ENCODE data around the gene RIC1. TPM values are rescaled to one million over a fixed set of nuclear protein-coding genes. Genes with fewer than 3 reads are reported as not detected.

The RIC1 gene
- total RNA-seq, 1 experiment from 2014 or later: 25.5 TPM

DNA sequence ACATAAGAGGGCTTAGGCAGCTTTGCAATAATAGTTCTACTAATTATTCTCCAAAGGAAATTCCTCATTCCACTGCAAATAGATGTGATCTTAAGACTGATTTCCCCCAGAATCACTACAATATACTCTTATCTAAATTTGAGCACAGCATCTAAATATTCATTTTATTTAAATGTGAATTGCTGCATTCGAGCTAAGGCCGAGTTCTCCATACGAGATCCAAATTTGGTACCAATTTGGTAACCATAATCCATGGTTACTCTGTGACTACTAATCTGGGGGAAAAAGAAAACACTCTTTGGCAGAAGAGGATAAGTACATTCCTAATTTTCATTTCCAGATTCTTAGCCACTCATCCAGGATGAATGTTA lies 19.7 kb upstream of the RIC1 start:
- Histone ChIP-seq H4K20me1 (ENCODE audit: insufficient read depth) (no peaks in the 10 kb centered on the region), H3K4me3 (replicated peaks in 1 of 2; ENCODE audit: low read depth in 1 of 2, low read length in 2 of 2) (no peak overlapping the region), H3K9ac (ENCODE audit: low read length) (no peak overlapping the region), H3K36me3 (ENCODE audit: control insufficient read depth in 1 of 2, insufficient read depth in 2 of 2, low read length in 2 of 2) (no peaks in the 10 kb centered on the region), H3K27me3 (ENCODE audit: insufficient read depth, low read length) (no peaks in the 10 kb centered on the region), H3K4me1 (ENCODE audit: control insufficient read depth in 1 of 2, insufficient read depth in 2 of 2, low read length in 2 of 2) (0 out of 4 replicates have a peak, but pooled peaks cover 0 to 6% of the 10 kb centered on the region in 2 experiments), H3K9me2 (ENCODE audit: insufficient read depth) (no peaks in the 10 kb centered on the region; the same call in 1 of the 2 replicates), H3K4me2 (ENCODE audit: low read length) (peak overlapping the region; percentile 12; the same call in 1 of the 2 replicates), H3K79me2 (ENCODE audit: insufficient read depth, low read length) (no peaks in the 10 kb centered on the region), H3K27ac (ENCODE audit: low read depth, low read length) (no peak overlapping the region), H2AFZ (ENCODE audit: low read depth, low read length, poor library complexity, severe bottlenecking) (no peak overlapping the region), H3K9me3 (ENCODE audit: control insufficient read depth in 1 of 2, insufficient read depth in 1 of 2, low read depth in 1 of 2, low read length in 2 of 2) (no peaks in the 10 kb centered on the region)
- ChIA-PET CTCF (interaction anchor here (0.8 to 1.5 kb wide), 3 partner anchors 9 to 167 kb away, joined by 3 to 8 read pairs (median 3); partner anchors contain the start of gene CD274), RAD21 (ENCODE audit: low non-redundant PET in 1 of 2, low total read pairs in 2 of 2, uncharacterized antibody in 2 of 2, unreplicated experiment in 2 of 2) (no interaction called here), POLR2A (no interaction called here)
- ATAC-seq: no peak
- intact Hi-C loops (cut with micrococcal nuclease): no loop called here
- TF ChIP-seq EZH2phosphoT487 (IDR thresholded peaks at IDR 0.05; ENCODE audit: borderline replicate concordance) (no peak), FOSL1 (IDR thresholded peaks at IDR 0.05; ENCODE audit: low read depth) (no peak), ZNF274 (IDR thresholded peaks at IDR 0.05; ENCODE audit: low read depth, low read length) (no peak), CEBPB (IDR thresholded peaks at IDR 0.05; ENCODE audit: low read depth) (no peak), EZH2 (IDR thresholded peaks at IDR 0.05) (no peak), ZFX (IDR thresholded peaks at IDR 0.05) (no peak), CBX3 (IDR thresholded peaks at IDR 0.05; ENCODE audit: low read depth) (no peak), POLR2AphosphoS5 (IDR thresholded peaks at IDR 0.05; ENCODE audit: low read depth, low read length) (no peak), JUND (IDR thresholded peaks at IDR 0.05) (no peak), EGR1 (IDR thresholded peaks at IDR 0.05; ENCODE audit: low read depth) (no peak), ELF1 (IDR thresholded peaks at IDR 0.05; ENCODE audit: borderline replicate concordance, low read depth) (no peak), YY1 (IDR thresholded peaks at IDR 0.05; ENCODE audit: extremely low read depth, insufficient replicate concordance, low read depth, low read length) (no peak)
- TF ChIP-seq, protein P1, sequence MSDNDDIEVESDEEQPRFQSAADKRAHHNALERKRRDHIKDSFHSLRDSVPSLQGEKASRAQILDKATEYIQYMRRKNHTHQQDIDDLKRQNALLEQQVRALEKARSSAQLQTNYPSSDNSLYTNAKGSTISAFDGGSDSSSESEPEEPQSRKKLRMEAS (IDR thresholded peaks at IDR 0.05): no peak
- TF ChIP-seq, protein P2, sequence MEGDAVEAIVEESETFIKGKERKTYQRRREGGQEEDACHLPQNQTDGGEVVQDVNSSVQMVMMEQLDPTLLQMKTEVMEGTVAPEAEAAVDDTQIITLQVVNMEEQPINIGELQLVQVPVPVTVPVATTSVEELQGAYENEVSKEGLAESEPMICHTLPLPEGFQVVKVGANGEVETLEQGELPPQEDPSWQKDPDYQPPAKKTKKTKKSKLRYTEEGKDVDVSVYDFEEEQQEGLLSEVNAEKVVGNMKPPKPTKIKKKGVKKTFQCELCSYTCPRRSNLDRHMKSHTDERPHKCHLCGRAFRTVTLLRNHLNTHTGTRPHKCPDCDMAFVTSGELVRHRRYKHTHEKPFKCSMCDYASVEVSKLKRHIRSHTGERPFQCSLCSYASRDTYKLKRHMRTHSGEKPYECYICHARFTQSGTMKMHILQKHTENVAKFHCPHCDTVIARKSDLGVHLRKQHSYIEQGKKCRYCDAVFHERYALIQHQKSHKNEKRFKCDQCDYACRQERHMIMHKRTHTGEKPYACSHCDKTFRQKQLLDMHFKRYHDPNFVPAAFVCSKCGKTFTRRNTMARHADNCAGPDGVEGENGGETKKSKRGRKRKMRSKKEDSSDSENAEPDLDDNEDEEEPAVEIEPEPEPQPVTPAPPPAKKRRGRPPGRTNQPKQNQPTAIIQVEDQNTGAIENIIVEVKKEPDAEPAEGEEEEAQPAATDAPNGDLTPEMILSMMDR (IDR thresholded peaks at IDR 0.05 in 2 of 3, conservative IDR thresholded peaks at IDR 0.05 in 1 of 3; ENCODE audit: borderline replicate concordance in 1 of 3, insufficient read depth in 1 of 3, low read depth in 2 of 3, low read length in 2 of 3): no peak
- TF ChIP-seq, protein P3, sequence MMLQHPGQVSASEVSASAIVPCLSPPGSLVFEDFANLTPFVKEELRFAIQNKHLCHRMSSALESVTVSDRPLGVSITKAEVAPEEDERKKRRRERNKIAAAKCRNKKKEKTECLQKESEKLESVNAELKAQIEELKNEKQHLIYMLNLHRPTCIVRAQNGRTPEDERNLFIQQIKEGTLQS (IDR thresholded peaks at IDR 0.05): no peak
- TF ChIP-seq, protein P4, sequence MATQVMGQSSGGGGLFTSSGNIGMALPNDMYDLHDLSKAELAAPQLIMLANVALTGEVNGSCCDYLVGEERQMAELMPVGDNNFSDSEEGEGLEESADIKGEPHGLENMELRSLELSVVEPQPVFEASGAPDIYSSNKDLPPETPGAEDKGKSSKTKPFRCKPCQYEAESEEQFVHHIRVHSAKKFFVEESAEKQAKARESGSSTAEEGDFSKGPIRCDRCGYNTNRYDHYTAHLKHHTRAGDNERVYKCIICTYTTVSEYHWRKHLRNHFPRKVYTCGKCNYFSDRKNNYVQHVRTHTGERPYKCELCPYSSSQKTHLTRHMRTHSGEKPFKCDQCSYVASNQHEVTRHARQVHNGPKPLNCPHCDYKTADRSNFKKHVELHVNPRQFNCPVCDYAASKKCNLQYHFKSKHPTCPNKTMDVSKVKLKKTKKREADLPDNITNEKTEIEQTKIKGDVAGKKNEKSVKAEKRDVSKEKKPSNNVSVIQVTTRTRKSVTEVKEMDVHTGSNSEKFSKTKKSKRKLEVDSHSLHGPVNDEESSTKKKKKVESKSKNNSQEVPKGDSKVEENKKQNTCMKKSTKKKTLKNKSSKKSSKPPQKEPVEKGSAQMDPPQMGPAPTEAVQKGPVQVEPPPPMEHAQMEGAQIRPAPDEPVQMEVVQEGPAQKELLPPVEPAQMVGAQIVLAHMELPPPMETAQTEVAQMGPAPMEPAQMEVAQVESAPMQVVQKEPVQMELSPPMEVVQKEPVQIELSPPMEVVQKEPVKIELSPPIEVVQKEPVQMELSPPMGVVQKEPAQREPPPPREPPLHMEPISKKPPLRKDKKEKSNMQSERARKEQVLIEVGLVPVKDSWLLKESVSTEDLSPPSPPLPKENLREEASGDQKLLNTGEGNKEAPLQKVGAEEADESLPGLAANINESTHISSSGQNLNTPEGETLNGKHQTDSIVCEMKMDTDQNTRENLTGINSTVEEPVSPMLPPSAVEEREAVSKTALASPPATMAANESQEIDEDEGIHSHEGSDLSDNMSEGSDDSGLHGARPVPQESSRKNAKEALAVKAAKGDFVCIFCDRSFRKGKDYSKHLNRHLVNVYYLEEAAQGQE (IDR thresholded peaks at IDR 0.05; ENCODE audit: low read depth): no peak
- no TSS peak for BruUV-seq (replicated peaks)
- DNase-seq (ENCODE audit: low read depth, low spot score): no peak

All from HCT116 (cell line).